Caco-2 (cell line): ENCODE measurements around the gene SRPRA. TPM values are rescaled to one million over a fixed set of nuclear protein-coding genes. Genes with fewer than 3 reads are reported as not detected.

Experiments used
- BruUV-seq: library from RNA; stranded (reverse); fragments of 400-500 nt; replicated peaks from 2 replicates; lab custom pipeline; 2021; lab: Mats Ljungman, UMichigan
- CTCF ChIA-PET: fragments of 300-600 bp; sonication (Branson Sonifier 250); formaldehyde crosslinking; loops from one replicate; lab custom pipeline; 2022; ENCODE audit warnings: antibody characterized with exemption; lab: Charles Lee
- POLR2A ChIA-PET: fragments of 300-600 bp; sonication (Branson Sonifier 250); formaldehyde crosslinking; loops from one replicate; lab custom pipeline; 2022; ENCODE audit warnings: antibody characterized with exemption; lab: Charles Lee
- DNase-seq, 2 experiments: peaks; one replicate each; pipeline versions ENCODE4 v3.0.0 to v3.0.0-alpha.2; 2020 to 2022
- H3K27me3 ChIP-seq: replicated peaks from 2 replicates; pipeline ENCODE4 v1.6.0; 2011; ENCODE audit warnings: low read length; ENCODE audit not compliant: control insufficient read depth, insufficient read depth
- H3K36me3 ChIP-seq: 2 replicates; pipeline ENCODE4 v1.5.1; 2011; ENCODE audit warnings: low read length; ENCODE audit not compliant: control insufficient read depth, insufficient read depth
- H3K4me1 ChIP-seq: fragments of 250-450 bp; sonication (Bioruptor Pico); 2 replicates; pipeline ENCODE4 v1.5.1; 2020; ENCODE audit warnings: mild to moderate bottlenecking
- H3K4me3 ChIP-seq: 2 replicates; pipeline ENCODE4 v1.5.1; 2011; ENCODE audit warnings: low read depth, mild to moderate bottlenecking, control low read depth, low read length
- H3K9me3 ChIP-seq: fragments of 250-450 bp; sonication (Bioruptor Pico); 2 replicates; pipeline ENCODE4 v1.5.1; 2020; ENCODE audit warnings: mild to moderate bottlenecking, moderate library complexity
- H3K27ac Mint-ChIP-seq: one replicate; pipeline ENCODE4 v1.8.0; 2022; ENCODE audit warnings: mixed read lengths; ENCODE audit not compliant: unreplicated experiment
- H3K27me3 Mint-ChIP-seq: one replicate; pipeline ENCODE4 v1.8.0; 2022; ENCODE audit warnings: mixed read lengths; ENCODE audit not compliant: insufficient read depth, unreplicated experiment
- H3K36me3 Mint-ChIP-seq: one replicate; pipeline ENCODE4 v1.8.0; 2022; ENCODE audit warnings: mild to moderate bottlenecking, mixed read lengths; ENCODE audit not compliant: insufficient read depth, unreplicated experiment
- H3K4me1 Mint-ChIP-seq: one replicate; pipeline ENCODE4 v1.8.0; 2022; ENCODE audit warnings: low read depth, mixed read lengths; ENCODE audit not compliant: unreplicated experiment
- H3K4me3 Mint-ChIP-seq: one replicate; pipeline ENCODE4 v1.8.0; 2022; ENCODE audit warnings: mild to moderate bottlenecking, moderate library complexity, mixed read lengths; ENCODE audit not compliant: unreplicated experiment
- H3K9me3 Mint-ChIP-seq: one replicate; pipeline ENCODE4 v1.8.0; 2022; ENCODE audit warnings: mixed read lengths; ENCODE audit not compliant: unreplicated experiment
- CTCF ChIP-seq, 2 experiments: fragments of 200-600 bp in 1 of 2; IDR thresholded peaks; 1 replicate in 1 of 2; 2 replicates in 1 of 2; pipeline versions ENCODE4 v1.5.1 to v1.8.0; 2011 to 2022; ENCODE audit warnings: antibody characterized with exemption in 1 of 2, control low read depth in 1 of 2, inconsistent platforms in 1 of 2, low read depth in 1 of 2, low read length in 1 of 2, mild to moderate bottlenecking in 1 of 2, moderate library complexity in 1 of 2; ENCODE audit not compliant: insufficient read depth in 1 of 2, severe bottlenecking in 1 of 2, unreplicated experiment in 1 of 2
- intact Hi-C: fragments of 100-400 bp; cut with micrococcal nuclease; formaldehyde crosslinking; loops from one replicate; pipeline ENCODE4 v1.10.0; 2022; ENCODE audit not compliant: unreplicated experiment
- total RNA-seq: library from RNA; stranded (reverse); gene quantifications from 2 replicates; pipeline ENCODE4 v1.2.3, GENCODE V29; 2022

Gene SRPRA
- total RNA-seq, 1 experiment from 2014 or later = 191 TPM

GRCh38 chr11:126231725-126232459, 36.8 kb downstream of the SRPRA start:
- DNase-seq = no peak
- POLR2A ChIA-PET = no interaction called here
- no peak for TF ChIP-seq CTCF (IDR thresholded peaks at IDR 0.05; ENCODE audit: insufficient read depth in 1 of 2, low read depth in 1 of 2, low read length in 1 of 2, severe bottlenecking in 1 of 2, unreplicated experiment in 1 of 2)
- H3K9me3 Mint-ChIP-seq = no peaks in the 10 kb centered on the region
- BruUV-seq = no TSS peak
- CTCF ChIA-PET = no interaction called here
- H3K36me3 ChIP-seq = no peaks in the 10 kb centered on the region
- H3K27me3 Mint-ChIP-seq = no peaks in the 10 kb centered on the region
- peaks cover 12% of the 10 kb centered on the region for H3K36me3 Mint-ChIP-seq
- H3K9me3 ChIP-seq = no peaks in the 10 kb centered on the region
- H3K4me1 ChIP-seq = no peaks in the 10 kb centered on the region
- no peak overlapping the region for H3K4me3 Mint-ChIP-seq
- no peak overlapping the region for H3K4me3 ChIP-seq
- no peak overlapping the region for H3K27ac Mint-ChIP-seq
- no peaks in the 10 kb centered on the region for H3K4me1 Mint-ChIP-seq
- H3K27me3 ChIP-seq = no peaks in the 10 kb centered on the region
- intact Hi-C loops = no loop called here

- TF ChIP-seq CTCF (IDR thresholded peaks at IDR 0.05; ENCODE audit: insufficient read depth in 1 of 2, low read depth in 1 of 2, low read length in 1 of 2, severe bottlenecking in 1 of 2, unreplicated experiment in 1 of 2) = no peak
- POLR2A ChIA-PET = interaction anchor here (0.9 kb wide), 1 partner anchor 18 kb away, joined by 3 read pairs; the partner anchor contains the start of genes FAM118B and RPUSD4
- H3K36me3 Mint-ChIP-seq = peaks cover 17% of the 10 kb centered on the region
- CTCF ChIA-PET = no interaction called here
- H3K9me3 Mint-ChIP-seq = peaks cover 13% of the 10 kb centered on the region
- DNase-seq = no peak
- H3K27me3 ChIP-seq = no peaks in the 10 kb centered on the region
- no peak overlapping the region for H3K27ac Mint-ChIP-seq
- H3K4me3 Mint-ChIP-seq = no peak overlapping the region
- no peaks in the 10 kb centered on the region for H3K4me1 ChIP-seq
- no peaks in the 10 kb centered on the region for H3K36me3 ChIP-seq
- H3K4me3 ChIP-seq = no peak overlapping the region
- TSS peak; percentile 11 for BruUV-seq
- no peaks in the 10 kb centered on the region for H3K4me1 Mint-ChIP-seq
- intact Hi-C loops = no loop called here
- H3K27me3 Mint-ChIP-seq = no peaks in the 10 kb centered on the region
- 0 out of 2 replicates have a peak, but pooled peaks cover 3% of the 10 kb centered on the region for H3K9me3 ChIP-seq
Measured at GRCh38 chr11:126229858-126230540, 38.7 kb downstream of the SRPRA start.

- Mint-ChIP-seq H3K4me1 (no peaks in the 10 kb centered on the region), H3K4me3 (no peak overlapping the region), H3K27ac (no peak overlapping the region), H3K36me3 (peaks cover 17% of the 10 kb centered on the region), H3K9me3 (peaks cover 33% of the 10 kb centered on the region), H3K27me3 (no peaks in the 10 kb centered on the region)
- CTCF ChIA-PET = interaction anchor here (0.6 kb wide), 1 partner anchor 163 kb away, joined by 4 read pairs; no protein-coding TSS in a partner anchor
- peaks cover 1% of the 10 kb centered on the region; the same call in 1 of the 2 replicates for H3K36me3 ChIP-seq
- 0 out of 2 replicates have a peak, but pooled peaks cover 3% of the 10 kb centered on the region for H3K9me3 ChIP-seq
- BruUV-seq = no TSS peak
- H3K27me3 ChIP-seq = no peaks in the 10 kb centered on the region
- POLR2A ChIA-PET = no interaction called here
- intact Hi-C loops = no loop called here
- DNase-seq = no peak
- no peak for TF ChIP-seq CTCF (IDR thresholded peaks at IDR 0.05; ENCODE audit: insufficient read depth in 1 of 2, low read depth in 1 of 2, low read length in 1 of 2, severe bottlenecking in 1 of 2, unreplicated experiment in 1 of 2)
- H3K4me3 ChIP-seq = no peak overlapping the region
- no peaks in the 10 kb centered on the region for H3K4me1 ChIP-seq
Measured at GRCh38 chr11:126226334-126227084, 42.2 kb downstream of the SRPRA start.
